Stimulated activated CD8-positive, alpha-beta memory T cell treated with anti-CD3 and anti-CD28 coated beads, Interleukin-2, amount 100 ng/mL, for 48 hours (primary cell): ENCODE measurements around the gene EIF4G3.
"Not testable (repeated sequence)": the region's sequence is repeated elsewhere in the genome, so short reads cannot be mapped to it uniquely, and the experiment has no call there.

ENCODE experiments used
- DNase-seq, 2 donors: peaks; one replicate each; pipeline ENCODE4 v3.0.0-alpha.2; 2020; ENCODE audit warnings: low read depth in 2 of 2

Gene EIF4G3

DNA sequence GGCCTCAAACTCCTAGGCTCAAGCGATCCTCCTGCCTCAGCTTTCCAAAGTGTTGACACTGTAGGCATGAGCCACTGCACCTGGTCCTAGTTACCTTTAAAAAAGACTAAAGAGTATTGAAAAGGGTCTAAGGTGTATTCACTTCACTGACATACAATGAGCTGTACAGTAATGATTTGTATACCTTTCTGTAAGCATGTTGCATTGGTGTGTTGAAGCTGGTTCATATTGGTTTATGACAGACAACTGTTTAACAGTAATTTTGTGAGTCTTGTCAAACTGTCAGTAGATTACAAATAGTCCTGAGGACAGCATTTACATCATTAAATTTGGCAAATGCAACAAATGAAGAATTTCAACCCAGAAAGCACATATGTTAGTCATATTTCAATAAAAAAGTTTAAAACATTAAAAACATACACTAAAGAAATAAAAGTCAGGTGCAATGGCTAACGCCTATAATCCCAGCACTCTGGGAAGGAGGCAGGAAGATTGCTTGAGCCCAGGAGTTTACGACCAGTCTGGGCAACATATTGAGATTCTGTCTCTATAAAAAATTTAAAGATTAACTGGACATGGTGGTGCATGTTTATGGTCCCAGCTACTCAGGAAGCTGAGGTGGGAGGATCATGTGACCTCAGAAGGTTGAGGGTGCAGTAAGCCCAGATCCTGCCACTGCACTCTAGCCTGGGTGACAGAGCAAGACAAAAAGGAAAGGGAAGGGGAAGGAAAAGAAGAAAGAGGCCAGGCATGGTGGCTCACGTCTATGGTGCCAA is 301.3 kb downstream of the EIF4G3 start:
- no peak for DNase-seq

DNA sequence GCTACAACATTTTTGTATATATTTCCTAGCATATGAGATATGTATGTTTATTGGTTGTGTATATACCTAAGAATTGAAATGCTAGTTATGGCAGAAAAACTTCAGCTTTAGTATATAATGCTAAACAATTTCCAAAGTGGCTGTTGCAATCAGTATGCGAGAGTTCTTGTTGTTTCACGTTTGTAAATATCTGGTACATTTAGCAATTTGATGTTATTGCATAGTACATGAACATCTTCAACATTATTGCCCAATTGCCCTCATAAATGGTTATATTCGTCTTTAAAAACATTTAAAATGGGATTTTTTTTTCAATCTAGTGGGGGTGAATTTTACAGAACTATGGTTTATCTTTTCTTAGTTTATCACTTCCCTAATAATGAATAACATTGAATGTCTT is 303.4 kb downstream of the EIF4G3 start:
- DNase-seq, result no peak

DNA sequence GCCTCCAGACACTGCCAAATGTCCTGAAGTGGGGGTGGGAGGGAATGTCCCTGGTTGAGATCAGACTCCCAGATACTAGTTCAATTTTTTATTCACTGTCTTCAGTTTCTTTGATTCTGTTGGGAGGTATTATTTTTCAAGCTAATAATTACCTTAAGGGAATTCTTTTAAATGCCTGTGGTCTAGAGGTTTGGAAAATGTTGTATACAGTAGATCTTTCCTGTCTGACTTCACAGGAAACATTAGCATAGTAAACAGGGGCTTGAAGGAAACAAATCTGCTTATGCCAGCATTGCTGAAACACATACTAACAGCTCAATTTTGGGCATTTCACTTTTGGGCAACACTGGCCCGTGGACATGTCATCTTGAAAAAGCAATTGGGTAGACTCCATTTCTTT is 305.3 kb downstream of the EIF4G3 start:
- DNase-seq, result no peak

DNA sequence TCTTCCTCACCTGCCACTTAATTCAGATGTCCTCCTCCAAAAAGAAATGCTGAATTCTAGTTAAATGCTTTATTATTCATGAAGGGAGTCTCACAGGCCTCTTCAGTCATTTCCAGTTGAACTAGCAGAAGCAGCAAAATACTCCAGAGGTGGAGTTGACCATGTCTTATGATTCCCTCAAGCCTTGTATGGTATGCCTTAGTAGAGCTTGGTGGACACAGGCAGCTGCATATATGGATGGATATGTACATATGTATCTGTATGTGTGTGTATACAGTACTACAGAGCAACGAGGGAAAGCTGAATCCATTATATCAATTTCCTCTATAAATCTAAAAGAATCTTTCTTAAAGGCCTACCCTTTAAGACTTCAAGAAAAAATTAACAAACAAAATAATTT is 306.0 kb downstream of the EIF4G3 start:
- DNase-seq, result no peak

DNA sequence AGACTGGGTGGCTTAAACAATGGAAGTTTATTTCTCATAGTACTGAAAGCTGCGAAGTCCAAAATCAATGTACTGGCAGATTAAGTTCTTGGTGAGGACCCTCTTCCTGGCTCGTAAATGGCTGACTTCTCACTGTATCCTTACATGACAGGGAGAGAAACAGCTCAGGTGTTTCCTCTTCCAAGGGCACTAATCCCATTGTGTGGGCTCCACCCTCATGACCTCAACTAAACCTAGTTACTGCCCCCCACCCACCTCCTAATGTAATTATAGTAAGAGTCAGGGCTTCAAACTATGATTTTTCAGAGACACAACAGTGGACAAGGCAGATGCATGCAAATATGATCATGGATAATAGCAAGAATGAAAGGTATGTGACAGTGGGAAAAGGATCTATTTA is 308.4 kb downstream of the EIF4G3 start:
- DNase-seq, result no peak

DNA sequence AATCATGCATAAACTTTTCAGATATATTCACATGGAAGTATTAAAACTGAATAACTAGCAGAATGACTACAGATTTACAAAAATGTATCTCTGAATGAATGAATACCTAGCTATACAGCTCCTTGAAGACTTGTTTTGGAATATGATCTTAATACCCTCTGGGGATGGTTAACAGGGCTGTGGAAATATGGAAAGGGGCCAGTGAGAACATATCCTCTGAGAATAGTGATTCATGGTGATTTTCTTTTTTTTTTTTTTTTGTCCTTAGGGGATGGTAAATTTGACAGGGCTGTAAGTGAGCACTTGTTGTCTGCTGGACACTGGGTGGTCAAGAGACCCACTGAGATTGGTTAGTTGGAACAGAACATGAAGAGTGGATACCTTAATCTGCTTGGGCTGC is 308.9 kb downstream of the EIF4G3 start:
- no peak for DNase-seq

DNA sequence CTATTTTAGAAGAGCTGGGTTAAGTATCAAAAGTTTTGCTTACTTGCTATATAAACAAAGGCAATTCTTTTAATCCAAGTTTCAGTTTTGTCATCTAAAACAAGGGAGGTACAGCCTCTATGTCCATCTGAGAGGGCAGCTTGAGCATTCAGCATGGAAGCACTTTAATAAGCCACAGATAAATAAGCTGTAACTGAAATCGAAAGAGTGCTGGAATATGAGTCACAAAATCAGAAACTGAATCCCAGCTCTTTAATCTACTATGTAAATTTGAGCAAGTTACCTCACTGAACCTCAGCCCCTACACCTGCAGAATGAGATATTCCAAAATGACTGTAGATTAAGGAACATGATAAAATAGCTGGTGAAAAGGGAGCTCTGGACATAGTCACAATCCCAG is 309.6 kb downstream of the EIF4G3 start:
- no peak for DNase-seq

DNA sequence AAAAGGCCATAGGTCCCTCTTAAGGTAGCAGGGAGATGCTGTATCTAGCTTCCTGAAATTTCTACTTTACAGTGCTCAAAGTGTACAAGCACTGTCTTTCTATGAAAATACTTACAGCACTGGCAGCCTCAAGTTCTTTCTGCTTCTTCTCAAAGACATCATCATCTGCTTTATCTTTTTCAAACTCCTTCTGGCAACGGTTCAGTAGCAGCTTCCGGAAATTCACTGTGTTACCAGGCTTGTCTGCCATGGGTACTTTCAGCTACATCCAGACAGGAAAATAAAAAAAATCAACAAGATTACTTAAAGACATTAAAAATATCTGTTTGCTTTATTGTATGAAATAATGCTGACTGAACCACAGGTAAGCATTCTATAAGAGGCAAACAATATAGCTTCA is 311.7 kb downstream of the EIF4G3 start:
- DNase-seq, result no peak

DNA sequence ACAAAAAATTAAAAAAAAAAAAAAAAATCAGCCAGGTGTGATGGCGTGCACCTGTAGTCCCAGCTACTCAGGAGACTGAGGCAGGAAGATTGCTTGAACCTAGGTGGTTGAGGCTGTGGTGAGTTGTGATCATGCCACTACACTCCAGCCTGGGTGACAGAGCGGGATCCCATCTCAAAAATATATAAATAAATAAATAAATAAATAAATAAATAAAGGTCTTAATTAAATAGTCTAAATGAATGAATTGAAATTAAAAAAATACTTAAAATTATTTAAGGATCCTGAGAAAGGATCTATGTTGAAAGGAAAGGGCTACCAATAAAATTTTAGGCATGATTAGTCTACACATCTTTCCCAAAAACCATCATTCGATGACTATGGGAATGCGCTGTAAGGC is 322.2 kb downstream of the EIF4G3 start:
- no peak for DNase-seq

DNA sequence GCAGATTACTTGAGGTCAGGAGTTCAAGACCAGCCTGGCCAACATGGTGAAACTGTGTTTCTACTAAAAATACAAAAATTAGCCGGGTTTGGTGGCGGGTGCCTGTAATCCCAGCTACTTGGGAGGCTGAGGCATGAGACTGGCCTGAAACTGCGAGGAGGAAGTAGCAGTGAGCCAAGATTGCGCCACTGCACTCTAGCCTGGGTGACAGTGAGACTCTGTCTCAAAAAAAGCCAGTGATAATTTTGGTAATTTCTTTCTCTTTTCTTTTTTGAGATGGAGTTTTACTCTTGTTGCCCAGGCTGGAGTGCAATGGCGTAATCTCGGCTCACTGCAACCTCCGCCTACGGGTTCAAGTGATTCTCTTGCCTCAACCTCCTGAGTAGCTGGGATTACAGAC is 324.9 kb downstream of the EIF4G3 start:
- DNase-seq, result not testable (repeated sequence)

DNA sequence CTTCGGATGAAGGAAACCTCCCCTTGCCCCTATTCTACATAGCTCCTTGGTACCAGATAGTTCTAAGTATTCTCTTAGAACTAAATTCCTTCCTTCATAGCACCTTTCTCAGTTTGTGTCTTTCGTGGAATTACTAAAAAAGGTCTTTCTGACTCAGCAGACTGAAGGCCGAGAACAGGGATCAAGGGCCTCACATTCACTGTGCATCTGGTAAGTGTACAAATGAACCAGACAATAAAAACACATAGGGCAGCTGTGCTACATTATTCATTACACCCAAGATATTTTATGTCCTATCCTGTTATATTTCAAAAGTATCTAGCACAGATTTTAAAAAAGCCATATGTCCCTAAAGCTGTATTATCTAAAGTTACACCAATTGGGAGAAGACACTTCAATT is 326.7 kb downstream of the EIF4G3 start:
- DNase-seq, result no peak

DNA sequence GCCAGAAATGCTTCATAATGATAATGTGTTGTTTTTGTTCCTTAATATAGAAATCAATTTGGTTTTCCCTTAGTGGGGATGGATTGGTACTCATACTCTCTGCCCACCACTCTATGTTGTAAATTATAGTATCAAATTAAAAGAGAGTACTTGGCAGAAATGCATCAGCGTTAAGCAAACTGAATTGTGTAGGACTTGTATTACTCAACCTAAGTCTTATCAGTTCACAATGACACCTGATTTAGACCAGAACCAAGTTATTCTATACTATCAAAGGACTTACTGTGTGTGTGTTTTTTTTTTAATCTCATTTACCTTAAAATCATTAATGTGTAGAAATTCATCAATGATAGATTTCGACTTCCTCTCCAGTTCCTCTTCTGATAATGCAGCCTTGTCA is 327.6 kb downstream of the EIF4G3 start:
- no peak for DNase-seq

DNA sequence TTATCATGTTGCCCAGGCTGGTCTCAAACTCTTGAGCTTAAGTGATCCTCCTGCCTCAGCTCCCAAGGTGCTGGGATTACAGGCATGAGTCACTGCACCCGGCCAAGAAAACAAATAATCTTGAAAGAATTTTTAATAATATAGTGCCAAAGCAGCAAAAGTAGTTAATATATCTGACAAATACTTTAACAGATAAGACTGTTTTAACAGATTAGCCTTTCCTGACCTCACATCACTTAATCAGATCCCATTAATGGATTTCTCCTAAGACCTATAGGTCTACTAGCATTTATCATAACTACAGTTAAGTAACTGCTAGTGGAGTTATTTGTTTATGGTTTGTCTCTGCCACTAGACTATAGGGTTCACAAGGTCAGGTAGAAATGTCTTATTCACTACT is 328.5 kb downstream of the EIF4G3 start:
- no peak for DNase-seq

DNA sequence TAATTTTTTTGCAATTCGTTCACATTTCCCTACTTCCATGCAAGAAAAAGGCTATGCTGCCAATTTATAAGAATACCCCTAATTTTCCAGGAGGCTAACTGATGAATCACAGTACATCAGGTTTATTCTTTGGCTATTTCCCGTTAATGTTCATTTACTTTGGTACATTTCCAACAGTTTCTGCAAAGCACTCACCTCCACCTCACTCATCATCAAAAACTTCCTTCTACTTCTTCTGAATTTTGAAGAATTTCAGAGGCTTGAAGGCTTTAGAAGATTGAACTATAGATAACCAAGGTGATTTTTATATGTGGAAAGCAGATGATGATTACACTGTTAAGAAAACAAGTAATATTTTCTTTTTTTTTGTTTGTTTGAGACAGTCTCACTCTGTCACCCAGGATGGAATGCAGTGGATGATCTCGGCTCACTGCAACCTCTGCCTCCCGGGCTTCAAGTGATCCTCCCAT is 329.1 kb downstream of the EIF4G3 start:
- no peak for DNase-seq

DNA sequence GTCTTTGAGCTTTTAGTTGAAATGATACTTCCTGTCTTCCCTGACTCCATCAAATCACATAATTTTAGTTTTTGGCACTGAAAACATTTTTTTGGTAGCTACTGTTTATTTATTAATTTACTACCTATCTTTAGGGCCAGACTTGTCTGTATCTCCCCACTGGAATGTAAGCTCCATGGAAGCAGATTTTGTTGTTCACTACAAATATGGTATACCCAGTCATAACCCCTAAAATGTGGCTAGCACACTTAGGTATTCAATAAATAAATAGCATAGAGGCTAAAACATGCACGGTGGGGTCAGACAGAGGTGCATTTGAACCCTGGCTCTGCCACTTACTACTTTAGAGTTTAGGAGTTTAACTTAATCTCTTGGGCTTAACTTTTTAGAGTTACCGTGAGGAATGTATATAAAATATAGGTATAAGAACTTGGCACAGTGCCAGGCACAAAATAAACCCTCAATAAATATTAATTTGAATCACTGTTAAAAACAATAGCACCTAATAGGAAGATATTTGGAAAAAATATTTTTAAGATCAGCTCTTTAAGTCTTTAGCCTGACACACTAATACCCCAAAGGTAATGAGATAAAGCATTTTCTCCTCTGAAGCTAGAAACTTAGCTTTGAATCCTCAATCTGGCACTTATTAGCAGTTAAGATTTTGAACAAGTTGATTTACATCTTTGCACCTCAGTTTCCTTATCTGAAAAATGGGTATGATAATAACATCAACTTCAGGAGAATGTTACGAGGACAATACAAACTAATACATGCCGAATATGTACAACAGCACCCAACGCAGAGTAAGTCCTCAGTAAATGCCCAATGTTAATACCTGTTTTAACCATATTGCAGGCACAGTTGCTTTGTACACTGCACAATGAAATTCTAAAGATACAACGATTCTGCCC is 330.0 kb downstream of the EIF4G3 start:
- DNase-seq, result no peak

DNA sequence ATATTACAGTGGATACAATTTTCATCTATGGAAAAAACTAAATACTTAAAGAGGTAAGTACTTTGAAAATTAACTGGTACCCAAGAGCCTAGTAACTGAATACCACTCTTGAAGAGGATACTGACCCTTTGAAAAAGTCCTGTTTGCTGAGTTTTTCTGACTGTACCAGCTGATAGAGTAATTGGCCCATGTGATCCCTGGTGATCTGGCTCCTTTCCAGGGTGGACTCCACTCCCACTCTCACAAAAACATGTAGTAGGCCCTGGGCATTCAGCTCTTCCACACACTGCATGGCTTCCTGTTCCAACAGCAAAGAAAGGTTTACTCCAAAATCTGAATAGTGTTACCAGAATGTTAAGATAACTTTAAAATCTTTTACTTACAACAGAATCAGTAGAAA is 336.0 kb downstream of the EIF4G3 start:
- DNase-seq, result no peak

DNA sequence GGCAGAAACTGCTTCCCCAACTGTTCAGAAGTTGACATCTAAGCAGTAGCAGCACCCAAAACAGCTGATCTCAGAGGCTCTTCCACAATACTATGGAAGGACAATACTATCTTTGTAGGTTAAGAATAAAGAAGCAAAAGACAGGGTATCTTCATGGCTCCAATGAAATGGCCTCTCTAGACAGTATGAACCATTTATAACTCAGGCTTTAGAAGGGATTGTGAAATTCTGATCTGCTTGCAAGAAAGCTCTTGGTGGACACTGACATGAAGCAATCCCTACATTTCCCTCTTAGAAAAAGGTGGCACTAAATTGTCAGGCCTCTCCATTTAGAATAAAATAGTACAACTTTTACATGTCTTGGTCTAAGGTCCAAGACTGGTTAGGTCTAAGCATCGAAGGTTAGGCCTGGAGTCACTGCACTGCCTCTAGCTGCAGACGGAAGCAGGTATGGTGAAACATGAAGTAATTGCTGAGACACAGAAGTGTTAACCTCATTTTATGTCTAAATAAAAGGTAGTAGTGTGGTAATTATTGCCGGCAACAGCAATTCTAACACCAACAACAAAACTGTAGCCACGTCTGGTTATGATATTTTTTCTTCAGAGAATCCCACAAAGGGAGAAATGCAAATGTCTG is 339.0 kb downstream of the EIF4G3 start:
- DNase-seq, result no peak

DNA sequence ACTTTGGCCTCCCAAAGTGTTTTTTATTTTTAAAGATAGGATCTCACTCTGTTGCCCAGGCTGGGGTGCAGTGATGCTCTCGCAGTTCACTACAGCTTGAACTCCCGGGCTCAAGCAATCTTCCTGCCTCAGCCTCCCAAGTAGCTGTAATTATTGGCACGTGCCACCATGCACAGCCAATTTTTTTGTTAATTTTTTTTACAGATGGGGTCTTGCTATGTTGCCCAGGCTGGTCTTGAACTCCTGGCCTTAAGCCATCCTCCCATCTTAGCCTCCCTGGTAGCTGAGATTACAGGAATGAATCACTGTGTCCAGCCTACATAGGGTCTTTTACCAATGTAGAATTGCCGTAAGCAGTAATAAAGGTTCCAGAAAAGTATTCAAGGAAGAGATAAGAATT is 340.5 kb downstream of the EIF4G3 start:
- DNase-seq, result no peak

DNA sequence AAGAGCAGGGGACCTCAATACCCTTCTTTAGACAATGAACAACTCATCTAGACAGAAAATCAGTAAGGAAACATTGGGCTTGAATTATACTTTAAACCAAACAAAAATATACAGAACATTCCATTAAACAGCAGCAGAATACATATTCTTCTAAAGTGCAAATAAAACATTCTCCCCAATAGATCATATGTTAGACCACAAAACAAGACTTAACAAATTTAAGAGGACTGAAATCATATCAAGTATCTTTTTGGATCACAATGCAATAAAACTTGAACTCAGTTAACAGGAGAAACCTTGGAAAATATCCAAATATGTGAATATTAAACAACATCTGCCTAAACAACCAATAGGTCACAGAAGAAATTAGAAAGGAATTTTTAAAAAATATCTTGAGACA is 341.9 kb downstream of the EIF4G3 start:
- DNase-seq, result no peak

DNA sequence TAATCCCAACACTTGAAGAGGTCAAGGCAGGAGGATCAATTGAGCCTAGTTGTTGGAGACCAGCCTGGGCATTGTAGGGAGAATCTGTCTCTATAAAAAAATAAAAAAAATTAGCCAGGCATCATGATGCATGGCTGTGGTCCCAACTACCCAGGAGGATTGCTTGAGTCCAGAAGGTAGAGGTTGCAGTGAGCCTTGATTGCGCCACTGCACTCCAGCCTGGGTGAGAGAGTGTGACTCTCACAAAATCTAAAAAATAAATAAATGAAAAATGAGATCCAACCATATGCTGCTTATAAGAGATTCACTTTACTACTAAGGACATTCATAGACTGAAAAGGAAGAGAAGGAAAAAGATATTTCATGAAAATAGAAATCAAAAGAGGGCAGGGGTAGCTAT is 342.5 kb downstream of the EIF4G3 start:
- DNase-seq, result no peak

DNA sequence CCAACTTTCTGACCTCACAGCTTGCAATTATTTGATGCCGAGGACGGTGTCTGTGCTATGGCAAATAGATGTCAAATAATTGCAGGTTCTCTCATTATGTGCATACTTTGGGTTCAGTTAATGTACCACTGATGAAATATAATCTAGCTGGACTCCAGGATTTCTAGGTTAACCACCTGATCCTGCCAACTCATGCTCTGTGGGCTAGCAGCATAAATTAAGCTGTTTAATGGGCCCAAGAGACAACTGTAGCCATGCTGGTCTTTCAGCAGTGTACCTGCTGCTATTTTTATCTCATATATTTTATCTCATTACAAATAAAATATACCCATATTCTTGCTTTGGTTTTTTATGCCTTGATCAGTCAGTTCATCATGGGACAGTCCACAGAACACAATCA is 346.3 kb downstream of the EIF4G3 start:
- no peak for DNase-seq

DNA sequence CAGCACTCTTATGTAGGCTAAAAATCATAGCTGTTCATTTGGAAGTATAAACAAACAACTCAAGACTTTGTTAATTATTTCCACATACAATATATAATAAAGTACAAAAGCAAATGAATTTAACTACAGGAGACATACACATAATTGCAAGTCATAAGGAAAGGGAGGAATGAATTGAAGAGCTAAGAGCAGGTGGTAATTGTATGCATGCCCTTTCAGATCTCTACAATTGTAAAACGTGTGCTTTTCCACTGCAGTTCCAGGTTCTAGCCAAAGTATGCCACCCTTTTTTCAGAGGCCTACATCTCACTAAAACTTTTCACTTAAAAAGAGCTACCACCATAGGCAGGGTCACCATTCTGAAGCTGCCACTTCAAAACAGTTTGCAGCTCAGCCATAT is 346.8 kb downstream of the EIF4G3 start:
- DNase-seq, result no peak

DNA sequence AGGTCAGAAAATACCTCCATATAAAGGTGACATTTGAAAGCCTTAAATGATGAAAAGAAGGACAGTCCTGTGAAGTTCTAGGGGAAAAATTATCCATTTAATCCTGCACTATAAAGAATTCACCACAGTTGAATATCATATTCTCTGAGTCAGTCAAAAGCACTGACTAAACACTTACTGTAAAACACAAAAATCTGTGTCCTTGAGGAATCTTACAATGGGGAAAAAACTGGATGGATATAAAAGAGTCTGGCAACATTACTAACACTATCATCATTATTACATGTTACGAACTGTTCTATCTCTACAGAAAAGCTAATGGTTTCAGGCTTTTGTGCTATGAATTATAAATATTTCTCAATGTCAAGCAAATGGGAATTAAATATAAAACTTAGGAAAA is 347.2 kb downstream of the EIF4G3 start:
- DNase-seq, result no peak
